Gastrocnemius medialis (tissue), 4 donors: ENCODE data around the gene COL20A1. TPM values are rescaled to one million over a fixed set of nuclear protein-coding genes. Genes with fewer than 3 reads are reported as not detected.

Source experiments
- ATAC-seq, 2 donors: fragments of 150-250 bp; one replicate each; pipeline ENCODE4 v1.9.1; 2016
- DNase-seq, 2 donors: peaks; one replicate each; pipeline ENCODE4 v3.0.0-alpha.2; 2019
- H3K27ac ChIP-seq, 4 donors: fragments of 200-600 bp; sonication (generic); 1 replicate in 1 of 4; 2 replicates in 3 of 4; pipeline ENCODE4 v1.5.1; 2016 to 2018; ENCODE audit warnings: mild to moderate bottlenecking in 2 of 4, moderate library complexity in 1 of 4
- H3K27me3 ChIP-seq, 3 donors: fragments of 200-600 bp; sonication (generic) in 2 of 3; 1 replicate in 1 of 3; 2 replicates in 2 of 3; pipeline versions ENCODE4 v1.5.1 to v1.6.0; 2016 to 2019; ENCODE audit warnings: mild to moderate bottlenecking in 1 of 3, moderate library complexity in 1 of 3
- H3K36me3 ChIP-seq, 2 donors: fragments of 200-600 bp; sonication (generic) in 1 of 2; one replicate each; pipeline ENCODE4 v1.5.1; 2017 to 2018
- H3K4me1 ChIP-seq, 2 donors: fragments of 200-600 bp; sonication (generic) in 1 of 2; one replicate each; pipeline ENCODE4 v1.5.1; 2016 to 2017; ENCODE audit warnings: mild to moderate bottlenecking in 2 of 2
- H3K4me3 ChIP-seq, 4 donors: fragments of 200-600 bp; sonication (generic) in 3 of 4; 1 replicate in 1 of 4; 2 replicates in 3 of 4; pipeline ENCODE4 v1.5.1; 2016 to 2019; ENCODE audit warnings: mild to moderate bottlenecking in 2 of 4
- H3K9me3 ChIP-seq, 3 donors: fragments of 200-600 bp; sonication (generic) in 2 of 3; 1 replicate in 1 of 3; 2 replicates in 2 of 3; pipeline ENCODE4 v1.5.1; 2016 to 2019
- POLR2A ChIP-seq, 2 donors: fragments of 450-650 bp; IDR thresholded peaks; one replicate each; pipeline ENCODE4 v1.6.1; 2017; ENCODE audit warnings: antibody characterized with exemption in 2 of 2, mild to moderate bottlenecking in 2 of 2, moderate library complexity in 2 of 2
- in situ Hi-C, 4 donors: fragments of 200-750 bp; cut with MboI; loops; one replicate each; pipeline versions ENCODE4 v1.15.0 to v1.8.0; 2017; ENCODE audit warnings: low sequenced_read_pairs in 4 of 4
- intact Hi-C: fragments of 100-400 bp; cut with DNase I; formaldehyde crosslinking; loops from one replicate; pipeline ENCODE4 v1.15.1; 2023; ENCODE audit warnings: low total_unique reads
- total RNA-seq, 4 donors: library from RNA; depleted of rRNA; stranded (reverse); fragments of >200 nt; gene quantifications; one replicate each; pipeline versions ENCODE4 v1.1.0 to v1.2.3, GENCODE V29; 2016
- TF ChIP-seq, protein P1 (sequence below), 5 experiments: fragments of 450-650 bp in 3 of 5; fragments of 200-600 bp in 2 of 5; sonication (generic) in 2 of 5; IDR thresholded peaks in 4 of 5; conservative IDR thresholded peaks in 1 of 5; 1 replicate in 4 of 5; 2 replicates in 1 of 5; pipeline ENCODE4 v1.5.1; 2016 to 2019; ENCODE audit warnings: antibody characterized with exemption in 5 of 5, mild to moderate bottlenecking in 3 of 5, moderate library complexity in 3 of 5

COL20A1 gene
- total RNA-seq, 4 donors from 2014 or later = 0.23 TPM; not detected in 3

DNA sequence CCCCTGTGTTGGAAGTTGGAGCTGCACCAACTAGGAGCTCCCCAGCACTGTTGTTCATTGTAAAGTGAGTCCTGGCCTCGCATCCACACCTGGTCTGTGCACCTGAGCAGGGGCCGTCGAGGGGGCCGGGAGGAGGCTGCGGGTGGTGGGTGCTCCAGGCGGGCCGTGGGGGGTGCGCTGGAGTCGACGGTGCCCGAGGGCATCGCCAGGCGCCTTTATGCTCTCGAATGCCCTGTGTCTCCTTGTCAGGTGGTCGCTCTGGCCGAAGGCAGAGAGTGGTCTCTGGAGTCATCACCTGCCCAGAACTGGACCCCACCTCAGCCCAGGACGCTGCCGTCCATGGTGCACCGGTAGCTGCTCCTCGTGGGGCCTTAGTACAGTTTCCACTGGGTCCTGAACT is 16.0 kb upstream of the COL20A1 start:
- no peaks in the 10 kb centered on the region for H3K27me3 ChIP-seq
- in situ Hi-C loops = no loop called here
- ATAC-seq = no peak
- H3K9me3 ChIP-seq = no peaks in the 10 kb centered on the region
- no peak for DNase-seq
- H3K4me1 ChIP-seq = peaks cover 18 to 19% of the 10 kb centered on the region in 2 donors
- intact Hi-C loops = no loop called here
- H3K4me3 ChIP-seq = no peak overlapping the region
- H3K27ac ChIP-seq = no peak overlapping the region
- peaks cover 0 to 64% of the 10 kb centered on the region in 2 donors for H3K36me3 ChIP-seq
- TF ChIP-seq, protein P1, sequence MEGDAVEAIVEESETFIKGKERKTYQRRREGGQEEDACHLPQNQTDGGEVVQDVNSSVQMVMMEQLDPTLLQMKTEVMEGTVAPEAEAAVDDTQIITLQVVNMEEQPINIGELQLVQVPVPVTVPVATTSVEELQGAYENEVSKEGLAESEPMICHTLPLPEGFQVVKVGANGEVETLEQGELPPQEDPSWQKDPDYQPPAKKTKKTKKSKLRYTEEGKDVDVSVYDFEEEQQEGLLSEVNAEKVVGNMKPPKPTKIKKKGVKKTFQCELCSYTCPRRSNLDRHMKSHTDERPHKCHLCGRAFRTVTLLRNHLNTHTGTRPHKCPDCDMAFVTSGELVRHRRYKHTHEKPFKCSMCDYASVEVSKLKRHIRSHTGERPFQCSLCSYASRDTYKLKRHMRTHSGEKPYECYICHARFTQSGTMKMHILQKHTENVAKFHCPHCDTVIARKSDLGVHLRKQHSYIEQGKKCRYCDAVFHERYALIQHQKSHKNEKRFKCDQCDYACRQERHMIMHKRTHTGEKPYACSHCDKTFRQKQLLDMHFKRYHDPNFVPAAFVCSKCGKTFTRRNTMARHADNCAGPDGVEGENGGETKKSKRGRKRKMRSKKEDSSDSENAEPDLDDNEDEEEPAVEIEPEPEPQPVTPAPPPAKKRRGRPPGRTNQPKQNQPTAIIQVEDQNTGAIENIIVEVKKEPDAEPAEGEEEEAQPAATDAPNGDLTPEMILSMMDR (IDR thresholded peaks at IDR 0.05 in 4 of 5, conservative IDR thresholded peaks at IDR 0.05 in 1 of 5) = no peak
- TF ChIP-seq POLR2A (IDR thresholded peaks at IDR 0.05) = no peak

GRCh38 chr20:63277466-63278272 is 15.3 kb upstream of the COL20A1 start:
- Histone ChIP-seq H3K27ac (no peak overlapping the region), H3K27me3 (no peaks in the 10 kb centered on the region), H3K4me1 (peaks cover 15 to 19% of the 10 kb centered on the region in 2 donors), H3K4me3 (no peak overlapping the region), H3K36me3 (peaks cover 0 to 66% of the 10 kb centered on the region in 2 donors), H3K9me3 (no peaks in the 10 kb centered on the region)
- in situ Hi-C loops = no loop called here
- TF ChIP-seq POLR2A (IDR thresholded peaks at IDR 0.05) = no peak
- TF ChIP-seq, protein P1 (IDR thresholded peaks at IDR 0.05 in 4 of 5, conservative IDR thresholded peaks at IDR 0.05 in 1 of 5) = no peak
- intact Hi-C loops = no loop called here
- ATAC-seq = no peak
- DNase-seq = no peak

DNA sequence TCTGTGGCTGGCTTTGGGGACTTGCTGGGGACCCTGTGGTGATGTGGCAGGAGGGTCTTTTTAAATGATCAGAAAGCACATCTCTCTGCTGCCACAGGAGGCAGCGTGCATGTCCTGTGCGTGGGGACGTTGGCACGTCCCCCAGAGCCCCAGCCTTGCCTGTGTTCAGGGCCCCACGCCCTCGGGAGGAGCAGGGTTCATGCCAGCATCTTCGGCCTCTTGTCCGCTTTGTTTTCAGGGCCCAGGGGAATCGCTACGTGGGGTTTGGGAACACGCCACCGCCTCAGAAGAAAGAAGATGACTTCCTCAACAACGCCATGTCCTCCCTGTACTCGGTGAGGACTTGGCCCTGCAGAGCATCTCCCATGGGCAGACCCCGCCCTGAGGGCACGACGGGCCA is 14.3 kb upstream of the COL20A1 start:
- ATAC-seq (no peak), DNase-seq (no peak)
- Histone ChIP-seq H3K36me3 (peaks cover 0 to 74% of the 10 kb centered on the region in 2 donors), H3K27ac (no peak overlapping the region), H3K4me3 (no peak overlapping the region), H3K4me1 (peaks cover 9 to 13% of the 10 kb centered on the region in 2 donors), H3K9me3 (no peaks in the 10 kb centered on the region), H3K27me3 (no peaks in the 10 kb centered on the region)
- TF ChIP-seq, protein P1 (IDR thresholded peaks at IDR 0.05 in 4 of 5, conservative IDR thresholded peaks at IDR 0.05 in 1 of 5) = no peak
- TF ChIP-seq POLR2A (IDR thresholded peaks at IDR 0.05) = no peak
- in situ Hi-C loops = no loop called here
- intact Hi-C loops = no loop called here

DNA sequence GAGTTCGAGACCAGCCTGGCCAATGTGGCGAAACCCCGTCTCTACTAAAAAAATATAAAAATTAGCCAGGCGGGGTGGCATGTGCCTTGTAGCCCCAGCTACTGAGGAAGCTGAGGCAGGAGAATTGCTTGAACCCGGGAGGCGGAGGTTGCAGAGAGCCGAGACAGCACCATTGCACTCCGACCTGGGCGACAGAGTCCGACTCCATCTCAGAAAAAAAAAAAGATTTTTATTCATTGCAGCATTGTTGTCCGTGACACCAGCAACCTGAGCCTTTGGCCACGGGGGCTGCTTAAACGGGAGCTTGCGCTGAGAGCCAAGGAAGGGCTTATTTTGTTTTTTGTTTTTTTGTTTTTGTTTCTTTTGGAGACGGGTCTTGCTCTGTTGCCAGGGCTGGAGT is 13.1 kb upstream of the COL20A1 start:
- Histone ChIP-seq H3K4me1 (peaks cover 0 to 2% of the 10 kb centered on the region in 2 donors), H3K4me3 (no peak overlapping the region), H3K27me3 (no peaks in the 10 kb centered on the region), H3K27ac (no peak overlapping the region), H3K36me3 (peaks cover 0 to 87% of the 10 kb centered on the region in 2 donors), H3K9me3 (no peaks in the 10 kb centered on the region)
- in situ Hi-C loops (no loop called here), intact Hi-C loops (no loop called here)
- DNase-seq (no peak), ATAC-seq (no peak)
- TF ChIP-seq, protein P1 (IDR thresholded peaks at IDR 0.05 in 4 of 5, conservative IDR thresholded peaks at IDR 0.05 in 1 of 5) = no peak
- no peak for TF ChIP-seq POLR2A (IDR thresholded peaks at IDR 0.05)
